Activated naive CD4-positive, alpha-beta T cell treated with anti-CD3 and anti-CD28 coated beads, Interleukin-2, amount 50 U/mL, for 72 hours (primary cell): ENCODE data around the gene NPY4R2. TPM values are rescaled to one million over a fixed set of nuclear protein-coding genes. Genes with fewer than 3 reads are reported as not detected.
"Not testable (repeated sequence)": the region's sequence is repeated elsewhere in the genome, so short reads cannot be mapped to it uniquely, and the experiment has no call there.

Experiments used
- ATAC-seq, 2 donors: fragments of 150-1000 bp; cut with Tn5 transposase; 2 replicates each; pipeline ENCODE4 v1.10.0; 2021; ENCODE audit warnings: mild to moderate bottlenecking in 2 of 2, moderate library complexity in 2 of 2
- DNase-seq, 2 donors: peaks; one replicate each; pipeline ENCODE4 v3.0.0; 2021 to 2022; ENCODE audit warnings: low spot score in 2 of 2
- H3K27ac Mint-ChIP-seq, 2 donors: one replicate each; pipeline ENCODE4 v1.8.0; 2022; ENCODE audit warnings: mild to moderate bottlenecking in 2 of 2, mixed read lengths in 2 of 2
- H3K36me3 Mint-ChIP-seq, 2 donors: one replicate each; pipeline ENCODE4 v1.8.0; 2022; ENCODE audit warnings: mixed read lengths in 2 of 2
- H3K9me3 Mint-ChIP-seq, 2 donors: one replicate each; pipeline ENCODE4 v1.8.0; 2022; ENCODE audit warnings: mixed read lengths in 2 of 2
- total RNA-seq, 2 donors: library from RNA; stranded (reverse); gene quantifications; one replicate each; pipeline ENCODE4 v1.2.3, GENCODE V29; 2022

Gene NPY4R2
- total RNA-seq, 2 donors from 2014 or later: not detected

- not testable (repeated sequence) for H3K9me3 Mint-ChIP-seq, H3K36me3 Mint-ChIP-seq, DNase-seq, H3K27ac Mint-ChIP-seq, ATAC-seq
These were observed 46.0 kb downstream of the NPY4R2 start for GRCh38 chr10:47964280-47965063.

- DNase-seq, H3K36me3 Mint-ChIP-seq, H3K9me3 Mint-ChIP-seq, H3K27ac Mint-ChIP-seq, ATAC-seq: not testable (repeated sequence)
These were observed 50.5 kb downstream of the NPY4R2 start for GRCh38 chr10:47968988-47969387.

GRCh38 chr10:47970047-47970446 lies 51.6 kb downstream of the NPY4R2 start:
- not testable (repeated sequence) for ATAC-seq, H3K9me3 Mint-ChIP-seq, H3K27ac Mint-ChIP-seq, DNase-seq, H3K36me3 Mint-ChIP-seq

GRCh38 chr10:47971598-47971997 lies 53.1 kb downstream of the NPY4R2 start:
- DNase-seq, H3K27ac Mint-ChIP-seq, H3K36me3 Mint-ChIP-seq, ATAC-seq, H3K9me3 Mint-ChIP-seq: not testable (repeated sequence)

GRCh38 chr10:47972077-47972476 lies 53.6 kb downstream of the NPY4R2 start:
- ATAC-seq, H3K9me3 Mint-ChIP-seq, H3K36me3 Mint-ChIP-seq, H3K27ac Mint-ChIP-seq, DNase-seq: not testable (repeated sequence)

Other genes with a start within 250 kb of the NPY4R2 start
- gene SYT15B, start 155.1 kb upstream of the NPY4R2 start, total RNA-seq: under 1 TPM in 1 of 2 donors, not detected in 1; 0.23 TPM
- gene FAM25C, start 81.1 kb downstream of the NPY4R2 start, total RNA-seq: not detected